A549 treated with ZK216348 at 1 μM for 4 hours (cell line): ENCODE data around the gene GNMT. TPM values are rescaled to one million over a fixed set of nuclear protein-coding genes. Genes with fewer than 3 reads are reported as not detected.

Experiments used
- total RNA-seq: library from RNA; stranded (reverse); fragments of 200-300 nt; extraction: Qiagen RNA extraction; gene quantifications from 5 replicates; pipeline ENCODE4 v1.2.3, GENCODE V29; 2022; ENCODE audit warnings: low read depth

Gene GNMT
- total RNA-seq = 0.24 to 0.27 TPM in 2 of 5 replicates, not detected in the others

DNA sequence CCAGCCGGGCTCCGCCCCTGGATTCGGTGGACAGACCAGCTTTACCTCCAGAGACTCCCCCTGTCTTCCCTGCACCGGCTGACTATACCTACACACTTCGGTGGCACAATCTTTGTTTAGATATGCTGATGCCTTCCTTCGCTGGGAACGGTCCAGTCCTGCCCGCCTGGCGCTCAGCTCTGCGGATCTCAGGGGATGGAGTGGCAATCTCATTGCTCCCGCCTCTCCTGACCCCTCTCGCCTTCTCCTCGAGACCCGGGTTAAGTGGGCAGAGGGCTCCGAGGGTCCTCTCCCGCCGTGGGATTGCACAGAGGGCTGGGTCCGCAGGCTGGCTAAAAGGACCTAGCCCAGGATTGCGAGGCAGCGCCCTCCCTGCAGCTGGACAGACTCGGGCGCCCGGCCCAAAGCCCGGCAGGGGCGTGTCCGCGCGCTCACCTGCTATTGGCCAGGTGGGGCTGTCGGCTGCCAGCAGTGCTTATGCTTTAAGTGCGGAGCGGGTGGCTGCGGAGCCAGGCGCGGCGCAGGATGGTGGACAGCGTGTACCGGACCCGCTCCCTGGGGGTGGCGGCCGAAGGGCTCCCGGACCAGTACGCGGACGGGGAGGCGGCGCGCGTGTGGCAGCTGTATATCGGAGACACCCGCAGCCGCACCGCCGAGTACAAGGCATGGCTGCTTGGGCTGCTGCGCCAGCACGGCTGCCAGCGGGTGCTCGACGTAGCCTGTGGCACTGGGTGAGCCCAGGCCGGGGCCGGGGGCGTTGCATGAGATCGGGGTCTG is at the start of gene GNMT:
TSS of gene GNMT (plus strand) at position 512 of the 777 bp plus-strand sequence. CDS start at position 526, 14 bp downstream.

DNA sequence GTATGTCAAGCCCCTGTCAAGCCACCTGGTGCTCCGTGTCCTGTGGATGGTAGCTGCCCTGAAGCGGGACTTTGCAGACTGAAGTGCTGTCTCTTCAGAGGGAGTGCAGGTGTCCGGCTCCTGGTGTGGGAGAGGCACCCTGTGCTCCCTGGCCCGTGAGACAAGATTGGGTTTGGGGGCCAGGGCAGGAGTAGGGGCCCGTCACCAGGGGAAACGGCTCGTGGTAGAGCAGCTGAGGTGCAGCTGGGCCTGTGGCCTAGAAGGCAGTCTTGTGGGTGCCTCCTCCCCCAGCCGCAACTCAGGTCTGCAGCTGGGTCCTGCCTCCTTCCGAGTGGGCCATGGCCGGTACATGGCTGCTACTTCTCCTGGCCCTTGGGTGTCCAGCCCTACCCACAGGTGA is 44.8 kb upstream of the GNMT start, which contains the start of gene PTCRA:
TSS of gene PTCRA (plus strand) at position 322 of the 400 bp plus-strand sequence. CDS start at position 339, 17 bp downstream.

DNA sequence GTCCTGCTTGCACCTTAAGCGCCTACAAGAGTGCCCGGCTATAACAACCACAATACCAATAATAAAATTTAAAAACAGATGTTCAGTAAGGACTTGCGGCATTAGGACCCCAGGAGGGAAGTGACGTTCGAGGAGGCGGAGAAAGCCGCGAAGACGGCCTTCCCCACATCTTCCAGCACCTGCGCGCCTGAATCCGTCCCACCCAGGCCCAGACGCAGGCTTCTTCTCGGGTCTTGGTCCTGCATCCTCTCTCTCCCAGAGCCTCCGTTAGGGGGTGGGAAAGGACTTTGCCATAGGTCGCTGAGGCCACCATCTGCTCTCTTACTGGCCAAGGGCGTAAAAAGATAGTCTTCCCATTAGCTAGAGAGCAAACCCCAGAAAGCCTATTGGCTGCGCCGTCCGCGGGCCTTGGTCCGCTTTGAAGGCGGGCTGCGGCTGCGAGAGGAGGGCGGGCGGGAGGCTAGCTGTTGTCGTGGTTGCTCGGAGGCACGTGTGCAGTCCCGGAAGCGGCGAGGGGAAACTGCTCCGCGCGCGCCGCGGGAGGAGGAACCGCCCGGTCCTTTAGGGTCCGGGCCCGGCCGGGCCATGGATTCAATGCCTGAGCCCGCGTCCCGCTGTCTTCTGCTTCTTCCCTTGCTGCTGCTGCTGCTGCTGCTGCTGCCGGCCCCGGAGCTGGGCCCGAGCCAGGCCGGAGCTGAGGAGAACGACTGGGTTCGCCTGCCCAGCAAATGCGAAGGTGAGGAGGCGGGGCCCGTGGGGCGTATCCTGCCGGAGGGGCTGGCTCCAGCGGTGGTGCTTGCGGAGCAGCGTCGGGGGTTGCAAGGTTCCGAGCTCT is 31.4 kb upstream of the GNMT start, which contains the start of gene CNPY3:
TSS of gene CNPY3 (plus strand) at position 495 of the 835 bp plus-strand sequence. CDS start at position 586, 91 bp downstream.

DNA sequence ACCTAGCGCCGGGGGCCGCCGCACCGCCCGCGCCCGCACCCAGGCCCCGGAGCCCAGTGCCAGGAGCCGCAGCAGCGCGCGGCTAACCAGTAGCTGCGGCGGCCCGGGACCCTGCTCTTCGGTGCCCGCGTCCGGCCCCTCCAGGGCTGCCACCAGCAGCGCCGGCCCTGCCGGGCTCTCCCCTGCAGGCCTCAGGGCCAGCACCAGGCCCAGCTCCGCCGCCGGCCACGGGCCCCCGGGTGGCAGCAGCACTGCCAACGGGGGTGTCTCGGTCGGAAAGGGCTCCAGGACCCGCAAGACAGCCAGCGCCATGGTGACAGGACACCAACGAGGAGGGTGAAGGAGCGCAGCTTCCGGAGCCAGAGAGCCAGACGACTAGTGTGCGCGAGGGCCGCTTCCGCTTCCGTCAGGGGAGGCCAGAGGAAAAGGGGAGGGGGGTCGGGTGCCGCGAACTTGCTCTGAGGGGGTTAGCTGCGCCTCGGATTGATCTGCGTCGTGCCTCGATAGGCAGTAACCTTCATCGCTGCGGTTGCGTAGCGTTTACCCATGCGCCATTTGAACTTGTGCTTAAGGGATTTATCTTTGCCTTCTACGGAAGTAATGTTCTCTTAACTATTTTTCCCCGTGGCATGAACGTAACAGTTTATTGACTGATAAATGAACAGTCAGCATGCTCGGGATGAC is 18.4 kb downstream of the GNMT start, which contains the start of gene PEX6:
TSS of gene PEX6 (minus strand) at position 343 of the 684 bp plus-strand sequence. CDS start at position 312, 31 bp downstream.

DNA sequence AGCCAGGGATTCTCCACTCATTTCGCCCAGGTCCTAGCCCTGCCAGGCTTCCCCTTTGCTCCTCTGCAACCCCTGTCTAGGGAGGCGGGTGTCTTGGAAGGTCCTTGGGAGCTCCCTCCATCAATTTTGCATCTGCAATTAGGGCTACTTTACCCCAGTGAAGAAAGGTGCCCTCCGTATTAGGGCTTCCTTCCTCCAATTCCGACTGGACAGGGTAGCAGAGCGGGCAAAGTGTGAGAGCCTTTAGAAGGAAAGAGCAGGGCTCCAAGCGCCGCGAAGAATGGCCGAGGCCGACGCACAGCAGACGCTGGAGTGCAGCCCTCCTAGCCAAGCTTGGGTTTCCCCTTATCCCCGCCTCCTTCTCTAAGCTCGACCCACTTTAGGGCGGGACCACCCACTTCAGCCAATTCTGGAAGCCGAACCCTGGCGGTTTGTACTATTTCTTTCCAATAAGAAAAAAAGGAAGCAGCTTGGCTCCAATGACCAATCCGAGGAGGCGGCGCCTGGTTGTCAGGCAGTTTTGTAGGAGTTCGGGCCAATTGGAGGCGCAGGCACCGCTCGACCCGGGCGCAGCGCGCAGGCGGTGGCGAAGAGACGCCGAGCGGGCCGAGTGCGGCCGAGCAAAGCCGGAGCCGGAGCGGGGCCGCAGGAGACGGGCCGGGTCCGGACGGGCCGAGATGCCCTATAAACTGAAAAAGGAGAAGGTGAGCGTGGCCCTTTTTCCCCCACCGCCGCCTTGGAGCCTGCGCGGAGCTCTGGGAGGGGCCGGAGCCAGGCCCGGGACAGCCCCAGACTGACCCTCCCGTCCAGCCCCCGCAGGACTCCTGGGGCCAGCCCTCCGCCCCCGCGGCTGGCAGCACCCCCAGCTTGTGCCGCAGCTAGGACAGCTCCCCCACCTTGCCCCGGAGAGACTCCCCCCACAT is 23.7 kb downstream of the GNMT start, which contains the start of gene PPP2R5D:
TSS of gene PPP2R5D (plus strand) at position 570 of the 923 bp plus-strand sequence. CDS start at position 678, 108 bp downstream.

Other genes with a start within 250 kb of the GNMT start
- 0.07 TPM in 1 of 5 replicates, not detected in the others for gene PRPH2, start 238.2 kb upstream of the GNMT start, total RNA-seq
- gene TBCC, start 214.7 kb upstream of the GNMT start, total RNA-seq = 15.4 to 16.7 TPM (median 16.1 TPM) in 5 replicates
- 2.2 to 3.7 TPM (median 3.6 TPM) in 5 replicates for gene BICRAL, start 178.7 kb upstream of the GNMT start, total RNA-seq
- 64.2 to 113 TPM (median 66.4 TPM) in 5 replicates for gene RPL7L1, start 81.1 kb upstream of the GNMT start, total RNA-seq
- not detected in 5 replicates for gene PTCRA, start 44.7 kb upstream of the GNMT start, total RNA-seq
- 31.6 to 48.5 TPM (median 44.5 TPM) in 5 replicates for gene CNPY3, start 31.3 kb upstream of the GNMT start, total RNA-seq
- 4.5 to 9.9 TPM (median 9.6 TPM) in 5 replicates for gene PEX6, start 18.4 kb downstream of the GNMT start, total RNA-seq
- 26.4 to 30.0 TPM (median 27.2 TPM) in 5 replicates for gene PPP2R5D, start 23.8 kb downstream of the GNMT start, total RNA-seq
- 90.3 to 112 TPM (median 91.5 TPM) in 5 replicates for gene MEA1, start 53.2 kb downstream of the GNMT start, total RNA-seq
- gene KLHDC3, start 53.5 kb downstream of the GNMT start, total RNA-seq = 22.2 to 31.7 TPM (median 30.9 TPM) in 5 replicates
- gene RRP36, start 60.9 kb downstream of the GNMT start, total RNA-seq = 67.6 to 88.6 TPM (median 72.1 TPM) in 5 replicates
- 5.2 to 9.4 TPM (median 8.0 TPM) in 5 replicates for gene CUL7, start 93.1 kb downstream of the GNMT start, total RNA-seq
- 44.1 to 63.1 TPM (median 54.2 TPM) in 5 replicates for gene MRPL2, start 98.7 kb downstream of the GNMT start, total RNA-seq
- 4.4 to 7.9 TPM (median 6.8 TPM) in 5 replicates for gene KLC4, start 98.9 kb downstream of the GNMT start, total RNA-seq
- gene PTK7, start 115.6 kb downstream of the GNMT start, total RNA-seq = 3.1 to 5.5 TPM (median 4.1 TPM) in 5 replicates
- gene SRF, start 210.5 kb downstream of the GNMT start, total RNA-seq = 10.8 to 20.2 TPM (median 17.8 TPM) in 5 replicates
- gene CUL9, start 221.4 kb downstream of the GNMT start, total RNA-seq = 6.2 to 9.5 TPM (median 9.3 TPM) in 5 replicates